Activated CD8-positive, alpha-beta T cell treated with anti-CD3 and anti-CD28 coated beads, Interleukin-2, amount 10 ng/mL, durations not matched to agents 7 days and 5 days (primary cell): ENCODE results near the gene COL4A1. TPM values are rescaled to one million over a fixed set of nuclear protein-coding genes. Genes with fewer than 3 reads are reported as not detected.

ENCODE experiments used
- microRNA-seq: library from miRNA; unstranded; fragments of <30 nt; microRNA quantifications from one replicate; pipeline ENCODE4 v1.2.0, GENCODE V29; 2022
- total RNA-seq, 2 experiments: library from RNA; stranded (reverse); gene quantifications; one replicate each; pipeline ENCODE4 v1.2.3, GENCODE V29; 2021

COL4A1 gene
- total RNA-seq, 2 experiments from 2014 or later: not detected

Small RNAs within 50 kb of the gene (microRNA-seq; reads per million reads assigned to microRNA genes)
- gene MIR8073: not detected

Other genes with a start within 250 kb of the COL4A1 start
- gene COL4A2, start 127 bp upstream of the COL4A1 start, total RNA-seq: not detected